ENCODE results near the gene SEC23B. TPM values are rescaled to one million over a fixed set of nuclear protein-coding genes. Genes with fewer than 3 reads are reported as not detected.

SEC23B gene
- total and polyA plus RNA-seq, 2 of the 13 experiments (the other 11 are each of a cell fraction or from before 2014, with no cell fraction given): 114 to 120 TPM

DNA sequence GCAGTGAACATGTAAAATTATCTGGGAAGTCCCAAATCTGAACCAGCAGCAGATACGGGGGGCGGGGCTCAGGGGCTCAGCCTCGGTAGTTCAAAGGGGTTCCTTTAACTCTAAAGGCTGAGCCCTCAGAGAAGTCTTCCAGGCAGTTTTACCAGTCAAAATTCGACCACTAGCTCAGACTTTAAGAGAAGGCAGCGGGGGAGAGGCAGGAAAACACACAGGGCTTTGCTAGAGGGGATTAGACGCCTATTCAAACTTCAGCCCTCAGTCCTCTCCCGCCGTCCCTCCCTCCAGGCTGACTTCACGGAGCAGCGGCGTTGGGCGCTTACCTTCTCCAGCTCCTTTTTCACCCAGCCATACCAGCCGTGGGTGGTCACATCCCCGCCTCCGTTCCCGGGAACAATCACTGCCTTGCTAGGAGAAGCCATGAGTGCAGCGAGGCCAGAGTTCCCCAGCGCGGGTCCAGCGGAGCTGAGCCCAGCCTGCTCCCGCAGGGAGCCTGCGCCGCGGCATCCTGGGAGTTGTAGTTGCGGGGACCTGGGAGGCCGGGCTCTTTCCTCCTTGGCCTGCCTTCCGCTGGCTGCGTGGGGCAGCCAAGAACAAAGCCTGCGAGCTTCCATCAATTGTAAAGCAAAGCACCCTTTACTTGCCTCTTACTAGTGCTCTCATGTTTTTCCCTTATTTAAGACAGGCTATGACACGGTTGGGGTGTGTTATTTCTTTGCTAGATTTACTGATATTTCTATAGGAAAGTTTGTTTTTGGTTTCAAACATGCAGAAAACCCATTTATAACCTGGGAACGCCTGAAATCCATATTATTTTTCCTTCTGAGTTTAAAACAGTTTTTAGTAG lies 10.8 kb upstream of the SEC23B start, which contains the start of gene RBBP9 (continued):
- TF ChIP-seq ZNF513 (CRISPR knock-in tag; conservative IDR thresholded peaks at IDR 0.05) (no peak), ZNF446 (CRISPR knock-in tag; IDR thresholded peaks at IDR 0.05) (0 out of 2 replicates have a peak, but pooled peaks have one; percentile 45), HDAC1 (CRISPR knock-in tag; IDR thresholded peaks at IDR 0.05) (peak; percentile 86), DR1 (CRISPR knock-in tag; IDR thresholded peaks at IDR 0.05) (peak; percentile 37; the same call in 1 of the 2 replicates), ZNF766 (CRISPR knock-in tag; IDR thresholded peaks at IDR 0.05; ENCODE audit: borderline replicate concordance) (peak; percentile 76; the same call in 1 of the 2 replicates), CAMTA2 (CRISPR knock-in tag; IDR thresholded peaks at IDR 0.05; ENCODE audit: borderline replicate concordance) (peak; percentile 82; the same call in 1 of the 2 replicates), ZBTB21 (CRISPR knock-in tag; IDR thresholded peaks at IDR 0.05) (no peak), PAF1 (CRISPR knock-in tag; IDR thresholded peaks at IDR 0.05) (no peak), RELA (CRISPR knock-in tag; IDR thresholded peaks at IDR 0.05) (peak; percentile 38; the same call in 1 of the 2 replicates), ZFAT (CRISPR knock-in tag; conservative IDR thresholded peaks at IDR 0.05) (no peak), ZNF414 (CRISPR knock-in tag; IDR thresholded peaks at IDR 0.05) (peak; percentile 41; the same call in 1 of the 2 replicates), TRIM24 (CRISPR knock-in tag; IDR thresholded peaks at IDR 0.05) (no peak), SOX13 (IDR thresholded peaks at IDR 0.05) (no peak), SOX13 (CRISPR knock-in tag; conservative IDR thresholded peaks at IDR 0.05 in 1 of 2, IDR thresholded peaks at IDR 0.05 in 1 of 2) (peak in 1 of 2 experiments; percentile 72; a peak in 2 of 4 replicates), MAF1 (CRISPR knock-in tag; IDR thresholded peaks at IDR 0.05; ENCODE audit: borderline replicate concordance) (peak; percentile 89), NFATC3 (CRISPR knock-in tag; IDR thresholded peaks at IDR 0.05) (no peak; the same call in 1 of the 2 replicates), XRCC5 (optimal IDR thresholded peaks at IDR 0.05; ENCODE audit: low read length) (peak; percentile 98), FOSL2 (CRISPR knock-in tag; IDR thresholded peaks at IDR 0.05) (peak; percentile 68), HMGA1 (CRISPR knock-in tag; conservative IDR thresholded peaks at IDR 0.05) (no peak), ZNF607 (CRISPR knock-in tag; IDR thresholded peaks at IDR 0.05; ENCODE audit: borderline replicate concordance) (peak; percentile 97), IRX3 (CRISPR knock-in tag; IDR thresholded peaks at IDR 0.05; ENCODE audit: borderline replicate concordance, low read depth) (no peak; the same call in 1 of the 2 replicates), SMYD3 (CRISPR knock-in tag; IDR thresholded peaks at IDR 0.05) (peak; percentile 87), ZNF674 (CRISPR knock-in tag; IDR thresholded peaks at IDR 0.05; ENCODE audit: low read depth) (no peak)
- TF ChIP-seq, protein P1, sequence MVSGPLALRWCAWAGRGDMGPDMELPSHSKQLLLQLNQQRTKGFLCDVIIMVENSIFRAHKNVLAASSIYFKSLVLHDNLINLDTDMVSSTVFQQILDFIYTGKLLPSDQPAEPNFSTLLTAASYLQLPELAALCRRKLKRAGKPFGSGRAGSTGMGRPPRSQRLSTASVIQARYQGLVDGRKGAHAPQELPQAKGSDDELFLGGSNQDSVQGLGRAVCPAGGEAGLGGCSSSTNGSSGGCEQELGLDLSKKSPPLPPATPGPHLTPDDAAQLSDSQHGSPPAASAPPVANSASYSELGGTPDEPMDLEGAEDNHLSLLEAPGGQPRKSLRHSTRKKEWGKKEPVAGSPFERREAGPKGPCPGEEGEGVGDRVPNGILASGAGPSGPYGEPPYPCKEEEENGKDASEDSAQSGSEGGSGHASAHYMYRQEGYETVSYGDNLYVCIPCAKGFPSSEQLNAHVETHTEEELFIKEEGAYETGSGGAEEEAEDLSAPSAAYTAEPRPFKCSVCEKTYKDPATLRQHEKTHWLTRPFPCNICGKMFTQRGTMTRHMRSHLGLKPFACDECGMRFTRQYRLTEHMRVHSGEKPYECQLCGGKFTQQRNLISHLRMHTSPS (CRISPR knock-in tag; IDR thresholded peaks at IDR 0.05; ENCODE audit: low read depth): 0 out of 2 replicates have a peak, but pooled peaks have one; percentile 40
- TF ChIP-seq, protein P2, sequence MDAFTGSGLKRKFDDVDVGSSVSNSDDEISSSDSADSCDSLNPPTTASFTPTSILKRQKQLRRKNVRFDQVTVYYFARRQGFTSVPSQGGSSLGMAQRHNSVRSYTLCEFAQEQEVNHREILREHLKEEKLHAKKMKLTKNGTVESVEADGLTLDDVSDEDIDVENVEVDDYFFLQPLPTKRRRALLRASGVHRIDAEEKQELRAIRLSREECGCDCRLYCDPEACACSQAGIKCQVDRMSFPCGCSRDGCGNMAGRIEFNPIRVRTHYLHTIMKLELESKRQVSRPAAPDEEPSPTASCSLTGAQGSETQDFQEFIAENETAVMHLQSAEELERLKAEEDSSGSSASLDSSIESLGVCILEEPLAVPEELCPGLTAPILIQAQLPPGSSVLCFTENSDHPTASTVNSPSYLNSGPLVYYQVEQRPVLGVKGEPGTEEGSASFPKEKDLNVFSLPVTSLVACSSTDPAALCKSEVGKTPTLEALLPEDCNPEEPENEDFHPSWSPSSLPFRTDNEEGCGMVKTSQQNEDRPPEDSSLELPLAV (CRISPR knock-in tag; conservative IDR thresholded peaks at IDR 0.05; ENCODE audit: low read depth): no peak
